Endodermal cell (in vitro differentiated cells): ENCODE results near the gene KRT6C. TPM values are rescaled to one million over a fixed set of nuclear protein-coding genes. Genes with fewer than 3 reads are reported as not detected.

ENCODE experiments used
- DNase-seq: peaks from one replicate; pipeline ENCODE4 v3.0.0-alpha.2; 2017
- H3K27ac ChIP-seq: 2 replicates; pipeline ENCODE4 v1.5.1; 2013; ENCODE audit warnings: mild to moderate bottlenecking, low read depth, low read length, moderate library complexity
- H3K27me3 ChIP-seq: 2 replicates; pipeline ENCODE4 v1.6.1; 2013; ENCODE audit warnings: mild to moderate bottlenecking, low read length, moderate library complexity; ENCODE audit not compliant: insufficient read depth, control insufficient read depth, poor library complexity, severe bottlenecking
- H3K36me3 ChIP-seq: 2 replicates; pipeline ENCODE4 v1.7.0; 2013; ENCODE audit warnings: mild to moderate bottlenecking, low read length, moderate library complexity; ENCODE audit not compliant: control insufficient read depth, insufficient read depth
- H3K4me1 ChIP-seq: one replicate; pipeline ENCODE4 v1.7.0; 2013; ENCODE audit warnings: low read length; ENCODE audit not compliant: control insufficient read depth, insufficient read depth
- H3K4me3 ChIP-seq: 2 replicates; pipeline ENCODE4 v1.5.1; 2013; ENCODE audit warnings: mild to moderate bottlenecking, low read length, moderate library complexity
- H3K9ac ChIP-seq: 2 replicates; pipeline ENCODE4 v1.6.1; 2013; ENCODE audit warnings: mild to moderate bottlenecking, low read length, moderate library complexity; ENCODE audit not compliant: poor library complexity, severe bottlenecking; ENCODE audit errors: extremely low read depth
- H3K9me3 ChIP-seq: 2 replicates; pipeline ENCODE4 v1.6.1; 2013; ENCODE audit warnings: mild to moderate bottlenecking, low read length, moderate library complexity; ENCODE audit not compliant: control insufficient read depth
- H3K27ac Mint-ChIP-seq: 2 replicates; pipeline ENCODE4 v1.8.0; 2020; ENCODE audit warnings: mixed read lengths
- H3K27me3 Mint-ChIP-seq: 2 replicates; pipeline ENCODE4 v1.8.0; 2021; ENCODE audit warnings: mild to moderate bottlenecking, mixed read lengths; ENCODE audit not compliant: insufficient read depth
- H3K36me3 Mint-ChIP-seq: 2 replicates; pipeline ENCODE4 v1.8.0; 2020; ENCODE audit warnings: low read depth, mixed read lengths
- H3K4me1 Mint-ChIP-seq: 2 replicates; pipeline ENCODE4 v1.8.0; 2020; ENCODE audit warnings: mixed read lengths
- H3K4me3 Mint-ChIP-seq: 2 replicates; pipeline ENCODE4 v1.8.0; 2020; ENCODE audit warnings: mild to moderate bottlenecking, moderate library complexity, mixed read lengths
- H3K9me3 Mint-ChIP-seq: 2 replicates; pipeline ENCODE4 v1.8.0; 2020; ENCODE audit warnings: mild to moderate bottlenecking, mixed read lengths
- WGBS, 2 experiments: methylation state at CpG; one replicate each; pipeline versions ENCODE4 v1.1.5 to v1.1.7; 2013; ENCODE audit warnings: missing lambda C conversion rate in 2 of 2, mixed read lengths in 1 of 2; ENCODE audit not compliant: insufficient coverage in 1 of 2, insufficient read length in 1 of 2; 5-methylcytosine and 5-hydroxymethylcytosine counted together
- total RNA-seq, 2 donors: library from RNA; stranded (reverse); fragmentation: NEBNext Ultra II Directional in 1 of 2; extraction: Animal tissue kit (Norgen Biotek cat#: 25700) in 1 of 2; gene quantifications; 2 replicates in 1 of 2; 3 replicates in 1 of 2; pipeline ENCODE4 v1.2.1, GENCODE V29; 2021
- TF ChIP-seq, protein P1 (sequence below): fragments of 200-600 bp; sonication (generic); conservative IDR thresholded peaks from 2 replicates; pipeline ENCODE4 v1.5.0; 2021; ENCODE audit warnings: antibody characterized with exemption, mild to moderate bottlenecking

The KRT6C gene
- total RNA-seq, 2 donors from 2014 or later = not detected

DNA sequence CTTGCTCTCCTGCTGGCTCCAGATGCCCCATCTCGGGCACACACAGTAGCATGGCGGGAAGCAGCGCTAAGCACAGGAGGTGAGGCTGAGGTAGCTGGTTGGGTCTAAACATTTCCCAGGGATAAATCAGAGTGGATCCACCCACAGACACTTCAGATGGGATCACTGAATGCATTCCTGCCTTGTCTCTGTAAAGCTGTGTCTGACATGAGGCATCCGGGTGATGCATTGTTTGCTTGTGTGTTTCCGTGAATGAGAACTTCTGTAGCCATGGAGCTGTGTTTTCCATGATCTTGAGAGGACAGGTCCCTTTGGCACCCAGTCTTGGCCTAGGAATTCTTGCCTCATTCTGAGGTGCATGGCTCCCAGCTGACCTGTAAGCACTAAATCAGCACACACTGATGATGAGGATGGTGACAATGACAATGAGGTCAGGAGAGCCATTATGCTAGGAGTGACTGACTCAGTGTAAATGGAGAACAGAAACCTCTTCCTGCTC, 32.7 kb downstream of the KRT6C start:
- Histone ChIP-seq H3K36me3 (no peaks in the 10 kb centered on the region), H3K27ac (peak overlapping the region; percentile 69), H3K9me3 (no peaks in the 10 kb centered on the region), H3K9ac (no peak overlapping the region), H3K4me1 (no peaks in the 10 kb centered on the region), H3K27me3 (no peaks in the 10 kb centered on the region), H3K4me3 (no peak overlapping the region)
- Mint-ChIP-seq H3K4me1 (peaks cover 4% of the 10 kb centered on the region), H3K9me3 (no peaks in the 10 kb centered on the region), H3K4me3 (no peak overlapping the region), H3K27me3 (peaks cover 2% of the 10 kb centered on the region), H3K36me3 (no peaks in the 10 kb centered on the region), H3K27ac (no peak overlapping the region)
- TF ChIP-seq, protein P1, sequence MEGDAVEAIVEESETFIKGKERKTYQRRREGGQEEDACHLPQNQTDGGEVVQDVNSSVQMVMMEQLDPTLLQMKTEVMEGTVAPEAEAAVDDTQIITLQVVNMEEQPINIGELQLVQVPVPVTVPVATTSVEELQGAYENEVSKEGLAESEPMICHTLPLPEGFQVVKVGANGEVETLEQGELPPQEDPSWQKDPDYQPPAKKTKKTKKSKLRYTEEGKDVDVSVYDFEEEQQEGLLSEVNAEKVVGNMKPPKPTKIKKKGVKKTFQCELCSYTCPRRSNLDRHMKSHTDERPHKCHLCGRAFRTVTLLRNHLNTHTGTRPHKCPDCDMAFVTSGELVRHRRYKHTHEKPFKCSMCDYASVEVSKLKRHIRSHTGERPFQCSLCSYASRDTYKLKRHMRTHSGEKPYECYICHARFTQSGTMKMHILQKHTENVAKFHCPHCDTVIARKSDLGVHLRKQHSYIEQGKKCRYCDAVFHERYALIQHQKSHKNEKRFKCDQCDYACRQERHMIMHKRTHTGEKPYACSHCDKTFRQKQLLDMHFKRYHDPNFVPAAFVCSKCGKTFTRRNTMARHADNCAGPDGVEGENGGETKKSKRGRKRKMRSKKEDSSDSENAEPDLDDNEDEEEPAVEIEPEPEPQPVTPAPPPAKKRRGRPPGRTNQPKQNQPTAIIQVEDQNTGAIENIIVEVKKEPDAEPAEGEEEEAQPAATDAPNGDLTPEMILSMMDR = no peak
- WGBS, 2 experiments = 85 to 94% methylated on average over 2 to 5 of the region's 5 CpGs
- DNase-seq = peak; percentile 36

DNA sequence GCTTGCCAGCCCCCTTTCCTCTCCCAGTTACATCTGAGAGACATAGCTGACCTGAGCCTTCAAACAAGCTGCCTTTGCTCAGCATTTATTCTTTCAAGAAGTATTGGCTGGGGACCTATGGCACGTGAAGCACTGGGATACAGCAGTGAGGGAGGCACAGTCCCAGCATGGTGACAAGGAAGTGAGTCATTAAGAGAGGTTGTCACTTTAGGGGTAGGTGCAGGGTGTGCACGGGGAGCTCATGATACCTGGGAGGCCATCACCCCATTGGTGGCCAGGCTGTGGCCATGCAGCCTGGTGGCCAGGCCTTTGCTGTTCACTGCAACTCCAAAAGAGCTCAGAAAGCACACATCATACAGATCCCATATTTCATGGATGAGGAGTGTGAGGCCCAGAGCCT, 33.8 kb downstream of the KRT6C start:
- Mint-ChIP-seq H3K27ac (no peak overlapping the region), H3K4me1 (peaks cover 4% of the 10 kb centered on the region), H3K27me3 (peaks cover 2% of the 10 kb centered on the region), H3K36me3 (no peaks in the 10 kb centered on the region), H3K4me3 (no peak overlapping the region), H3K9me3 (no peaks in the 10 kb centered on the region)
- Histone ChIP-seq H3K36me3 (no peaks in the 10 kb centered on the region), H3K27me3 (no peaks in the 10 kb centered on the region), H3K4me3 (no peak overlapping the region), H3K27ac (no peak overlapping the region), H3K9me3 (no peaks in the 10 kb centered on the region), H3K9ac (no peak overlapping the region), H3K4me1 (no peaks in the 10 kb centered on the region)
- peak; percentile 38 for DNase-seq
- TF ChIP-seq, protein P1 = no peak
- 89 to 100% methylated on average over 1 to 2 of the region's 2 CpGs for WGBS, 2 experiments

DNA sequence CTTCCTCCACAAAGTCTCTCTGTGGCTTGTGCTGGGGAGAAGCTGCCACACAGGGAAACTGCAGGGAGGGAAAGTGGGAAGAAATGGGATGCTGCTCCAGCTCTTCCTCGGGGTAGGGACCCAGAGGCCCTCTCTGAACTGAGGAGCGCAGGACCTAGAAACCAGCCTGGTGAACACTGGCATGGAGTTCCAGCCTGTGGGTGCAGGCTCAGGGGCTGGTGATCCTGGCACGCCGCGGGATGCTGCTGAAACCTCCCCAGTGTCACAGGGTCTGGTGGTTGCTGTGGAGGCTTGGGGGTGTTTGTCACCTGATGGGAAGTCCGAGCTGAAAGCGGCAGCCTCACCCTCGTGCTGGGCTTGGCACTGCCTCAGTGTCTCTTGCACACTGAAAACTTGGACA, 34.2 kb downstream of the KRT6C start:
- Histone ChIP-seq H3K9me3 (no peaks in the 10 kb centered on the region), H3K4me3 (no peak overlapping the region), H3K9ac (no peak overlapping the region), H3K27ac (no peak overlapping the region), H3K36me3 (no peaks in the 10 kb centered on the region), H3K27me3 (no peaks in the 10 kb centered on the region), H3K4me1 (no peaks in the 10 kb centered on the region)
- H3K4me1 Mint-ChIP-seq = peaks cover 4% of the 10 kb centered on the region
- no peaks in the 10 kb centered on the region for H3K36me3 Mint-ChIP-seq
- DNase-seq = no peak
- no peaks in the 10 kb centered on the region for H3K9me3 Mint-ChIP-seq
- no peak overlapping the region for H3K27ac Mint-ChIP-seq
- WGBS, 2 experiments = 81% methylated on average over 3 to 8 of the region's 8 CpGs
- no peak overlapping the region for H3K4me3 Mint-ChIP-seq
- H3K27me3 Mint-ChIP-seq = peaks cover 2% of the 10 kb centered on the region
- TF ChIP-seq, protein P1 = no peak
